HuH-7 (cell line): Measurements from ENCODE around the gene TNP1.

Source experiments
- DNase-seq: peaks from one replicate; pipeline ENCODE4 v3.0.0; 2011; ENCODE audit warnings: low spot score

Gene TNP1

GRCh38 chr2:216839688-216840087 is 20.2 kb downstream of the TNP1 start:
- no peak for DNase-seq

- no peak for DNase-seq
Observed at GRCh38 chr2:216838151-216838550, 21.7 kb downstream of the TNP1 start.

GRCh38 chr2:216837740-216838139 is 22.1 kb downstream of the TNP1 start:
- no peak for DNase-seq

- no peak for DNase-seq
Observed at GRCh38 chr2:216833061-216833460, 26.8 kb downstream of the TNP1 start.

GRCh38 chr2:216830346-216830745 is 29.5 kb downstream of the TNP1 start:
- no peak for DNase-seq

GRCh38 chr2:216829533-216829932 is 30.3 kb downstream of the TNP1 start:
- no peak for DNase-seq

GRCh38 chr2:216827073-216827720 is 32.7 kb downstream of the TNP1 start:
- no peak for DNase-seq

- no peak for DNase-seq
Observed at GRCh38 chr2:216822470-216822869, 37.4 kb downstream of the TNP1 start.

GRCh38 chr2:216820709-216821108 is 39.2 kb downstream of the TNP1 start:
- DNase-seq: no peak

GRCh38 chr2:216819766-216820165 is 40.1 kb downstream of the TNP1 start:
- no peak for DNase-seq

- no peak for DNase-seq
Observed at GRCh38 chr2:216819055-216819454, 40.8 kb downstream of the TNP1 start.

GRCh38 chr2:216810399-216811160 is 49.3 kb downstream of the TNP1 start:
- no peak for DNase-seq
